SK-N-SH treated with all-trans-retinoic acid at 6 μM for 48 hours (cell line): ENCODE measurements around the gene VWA3A.

Experiments
- ATAC-seq: fragments of 200-7000 bp; cut with Tn5 transposase; 3 replicates; pipeline ENCODE4 v1.9.1; 2020; ENCODE audit warnings: mild to moderate bottlenecking, moderate library complexity
- ARNTL ChIP-seq: fragments of 450-650 bp; formaldehyde crosslinking; IDR thresholded peaks from 2 replicates; pipeline ENCODE4 v1.5.0; 2020; ENCODE audit warnings: low read depth, mild to moderate bottlenecking, moderate library complexity, borderline replicate concordance
- BACH2 ChIP-seq: fragments of 250-450 bp; sonication (Bioruptor Pico); IDR thresholded peaks from 2 replicates; pipeline ENCODE4 v1.9.0; 2021; ENCODE audit warnings: mild to moderate bottlenecking, borderline replicate concordance
- CSDC2 ChIP-seq: fragments of 250-450 bp; sonication (Bioruptor Pico); IDR thresholded peaks from 2 replicates; pipeline ENCODE4 v1.5.0; 2020; ENCODE audit warnings: mild to moderate bottlenecking, moderate library complexity
- ESRRG ChIP-seq: fragments of 250-450 bp; sonication (Bioruptor Pico); IDR thresholded peaks from 2 replicates; pipeline ENCODE4 v1.6.1; 2021; ENCODE audit warnings: mild to moderate bottlenecking
- GLIS3 ChIP-seq: fragments of 250-450 bp; sonication (Bioruptor Pico); IDR thresholded peaks from 2 replicates; pipeline ENCODE4 v1.5.0; 2020; ENCODE audit warnings: mild to moderate bottlenecking, moderate library complexity
- ISL1 ChIP-seq: fragments of 250-450 bp; sonication (Bioruptor Pico); IDR thresholded peaks from 2 replicates; pipeline ENCODE4 v2.1.2; 2022; ENCODE audit warnings: mild to moderate bottlenecking, moderate library complexity
- OSR1 ChIP-seq: fragments of 250-450 bp; sonication (Bioruptor Pico); IDR thresholded peaks from 2 replicates; pipeline ENCODE4 v1.8.0; 2022; ENCODE audit warnings: moderate library complexity, mild to moderate bottlenecking, inconsistent platforms
- PPARA ChIP-seq: fragments of 250-450 bp; sonication (Bioruptor Pico); IDR thresholded peaks from 2 replicates; pipeline ENCODE4 v1.5.0; 2020; ENCODE audit warnings: mild to moderate bottlenecking, borderline replicate concordance
- RARB ChIP-seq: fragments of 250-450 bp; sonication (Bioruptor Pico); IDR thresholded peaks from 2 replicates; pipeline ENCODE4 v1.8.0; 2021; ENCODE audit warnings: mild to moderate bottlenecking, moderate library complexity
- SNAI2 ChIP-seq: fragments of 250-450 bp; sonication (Bioruptor Pico); IDR thresholded peaks from 2 replicates; pipeline ENCODE4 v1.5.0; 2020; ENCODE audit warnings: mild to moderate bottlenecking, moderate library complexity
- TCF4 ChIP-seq: fragments of 250-450 bp; sonication (Bioruptor Pico); IDR thresholded peaks from 2 replicates; pipeline ENCODE4 v1.8.0; 2021; ENCODE audit warnings: mild to moderate bottlenecking, moderate library complexity, borderline replicate concordance
- TOX ChIP-seq: fragments of 250-450 bp; sonication (Bioruptor Pico); IDR thresholded peaks from 2 replicates; pipeline ENCODE4 v1.8.0; 2021; ENCODE audit warnings: mild to moderate bottlenecking, moderate library complexity, borderline replicate concordance
- ZC3H10 ChIP-seq: fragments of 250-450 bp; sonication (Bioruptor Pico); IDR thresholded peaks from 2 replicates; pipeline ENCODE4 v1.5.1; 2021; ENCODE audit warnings: mild to moderate bottlenecking, moderate library complexity
- ZFP3 ChIP-seq: fragments of 250-450 bp; sonication (Bioruptor Pico); IDR thresholded peaks from 2 replicates; pipeline ENCODE4 v1.5.0; 2020; ENCODE audit warnings: mild to moderate bottlenecking, moderate library complexity
- ZNF565 ChIP-seq: fragments of 450-650 bp; formaldehyde crosslinking; conservative IDR thresholded peaks from 2 replicates; pipeline ENCODE4 v1.5.0; 2020; ENCODE audit warnings: low read depth, mild to moderate bottlenecking, moderate library complexity
- ZNF70 ChIP-seq: fragments of 450-650 bp; formaldehyde crosslinking; IDR thresholded peaks from 2 replicates; pipeline ENCODE4 v1.5.0; 2020; ENCODE audit warnings: mild to moderate bottlenecking, moderate library complexity
- ZNF8 ChIP-seq: fragments of 450-650 bp; formaldehyde crosslinking; IDR thresholded peaks from 2 replicates; pipeline ENCODE4 v1.5.0; 2020; ENCODE audit warnings: mild to moderate bottlenecking, moderate library complexity
- TF ChIP-seq, protein P1 (sequence below): fragments of 250-450 bp; sonication (Bioruptor Pico); IDR thresholded peaks from 2 replicates; pipeline ENCODE4 v1.8.0; 2020; ENCODE audit warnings: mild to moderate bottlenecking, moderate library complexity, borderline replicate concordance
- TF ChIP-seq, protein P2 (sequence below): fragments of 250-450 bp; sonication (Bioruptor Pico); IDR thresholded peaks from 2 replicates; pipeline ENCODE4 v1.5.0; 2020; ENCODE audit warnings: mild to moderate bottlenecking, moderate library complexity
- TF ChIP-seq, protein P3 (sequence below): fragments of 250-450 bp; sonication (Bioruptor Pico); IDR thresholded peaks from 2 replicates; pipeline ENCODE4 v1.5.1; 2020; ENCODE audit warnings: low read depth, mild to moderate bottlenecking, moderate library complexity
- TF ChIP-seq, protein P4 (sequence below): fragments of 250-450 bp; sonication (Bioruptor Pico); IDR thresholded peaks from 2 replicates; pipeline ENCODE4 v1.8.0; 2021; ENCODE audit warnings: low read depth, mild to moderate bottlenecking, moderate library complexity, borderline replicate concordance
- TF ChIP-seq, protein P5 (sequence below): fragments of 250-450 bp; sonication (Bioruptor Pico); IDR thresholded peaks from 2 replicates; pipeline ENCODE4 v1.5.1; 2021; ENCODE audit warnings: mild to moderate bottlenecking, moderate library complexity

Gene VWA3A

DNA sequence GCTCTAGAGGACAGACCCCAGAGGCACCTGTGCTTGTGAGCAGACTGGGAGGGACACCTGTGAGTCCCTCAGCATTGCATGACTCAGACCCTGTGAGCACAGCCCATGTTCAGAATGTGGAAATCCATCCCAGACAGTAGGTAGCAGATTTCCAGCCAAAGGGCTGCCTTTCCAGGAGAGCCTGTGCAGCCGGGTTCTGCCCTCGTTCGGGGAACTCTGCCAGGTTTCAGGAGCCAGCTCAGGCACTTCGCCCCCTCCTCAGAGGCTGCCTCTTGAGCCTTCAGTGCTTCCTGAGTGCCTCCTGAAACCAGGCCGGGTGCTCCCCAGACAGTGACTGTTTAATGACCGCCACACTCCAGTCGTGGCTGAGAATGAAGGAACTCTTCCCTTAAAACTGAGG is 46.7 kb downstream of the VWA3A start (continued):
- no peak for TF ChIP-seq ISL1
- TF ChIP-seq, protein P1, sequence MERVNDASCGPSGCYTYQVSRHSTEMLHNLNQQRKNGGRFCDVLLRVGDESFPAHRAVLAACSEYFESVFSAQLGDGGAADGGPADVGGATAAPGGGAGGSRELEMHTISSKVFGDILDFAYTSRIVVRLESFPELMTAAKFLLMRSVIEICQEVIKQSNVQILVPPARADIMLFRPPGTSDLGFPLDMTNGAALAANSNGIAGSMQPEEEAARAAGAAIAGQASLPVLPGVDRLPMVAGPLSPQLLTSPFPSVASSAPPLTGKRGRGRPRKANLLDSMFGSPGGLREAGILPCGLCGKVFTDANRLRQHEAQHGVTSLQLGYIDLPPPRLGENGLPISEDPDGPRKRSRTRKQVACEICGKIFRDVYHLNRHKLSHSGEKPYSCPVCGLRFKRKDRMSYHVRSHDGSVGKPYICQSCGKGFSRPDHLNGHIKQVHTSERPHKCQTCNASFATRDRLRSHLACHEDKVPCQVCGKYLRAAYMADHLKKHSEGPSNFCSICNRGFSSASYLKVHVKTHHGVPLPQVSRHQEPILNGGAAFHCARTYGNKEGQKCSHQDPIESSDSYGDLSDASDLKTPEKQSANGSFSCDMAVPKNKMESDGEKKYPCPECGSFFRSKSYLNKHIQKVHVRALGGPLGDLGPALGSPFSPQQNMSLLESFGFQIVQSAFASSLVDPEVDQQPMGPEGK: no peak
- no peak for TF ChIP-seq CSDC2 (CRISPR knock-in tag)
- TF ChIP-seq RARB (CRISPR knock-in tag): no peak
- TF ChIP-seq TOX (CRISPR knock-in tag): no peak
- TF ChIP-seq BACH2 (CRISPR knock-in tag): no peak
- TF ChIP-seq GLIS3 (CRISPR knock-in tag): no peak
- no peak for TF ChIP-seq ZFP3

DNA sequence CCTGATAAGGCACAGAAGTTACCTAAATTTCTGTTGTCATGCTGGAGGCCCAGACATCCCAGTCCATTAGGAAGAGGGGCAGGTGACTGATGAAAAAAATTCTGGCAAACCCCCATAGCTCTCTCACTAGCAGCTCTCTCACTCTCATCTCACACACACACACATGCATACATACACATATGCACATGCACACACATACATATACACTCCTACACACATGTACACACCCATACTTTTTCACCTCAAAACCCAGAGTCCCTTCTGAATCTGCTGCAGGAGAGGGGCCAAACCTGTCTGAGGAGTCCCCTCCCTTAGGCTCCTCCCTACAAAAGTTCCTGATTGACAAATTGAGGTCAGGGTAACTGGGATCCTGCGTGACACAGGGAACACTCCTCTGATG is 47.4 kb downstream of the VWA3A start:
- ATAC-seq: no peak

More for the DNA sequence above, 47.4 kb downstream of the VWA3A start:
- TF ChIP-seq GLIS3 (CRISPR knock-in tag): no peak
- no peak for TF ChIP-seq ESRRG (CRISPR knock-in tag)
- TF ChIP-seq ZC3H10 (CRISPR knock-in tag): no peak
- TF ChIP-seq, protein P2, sequence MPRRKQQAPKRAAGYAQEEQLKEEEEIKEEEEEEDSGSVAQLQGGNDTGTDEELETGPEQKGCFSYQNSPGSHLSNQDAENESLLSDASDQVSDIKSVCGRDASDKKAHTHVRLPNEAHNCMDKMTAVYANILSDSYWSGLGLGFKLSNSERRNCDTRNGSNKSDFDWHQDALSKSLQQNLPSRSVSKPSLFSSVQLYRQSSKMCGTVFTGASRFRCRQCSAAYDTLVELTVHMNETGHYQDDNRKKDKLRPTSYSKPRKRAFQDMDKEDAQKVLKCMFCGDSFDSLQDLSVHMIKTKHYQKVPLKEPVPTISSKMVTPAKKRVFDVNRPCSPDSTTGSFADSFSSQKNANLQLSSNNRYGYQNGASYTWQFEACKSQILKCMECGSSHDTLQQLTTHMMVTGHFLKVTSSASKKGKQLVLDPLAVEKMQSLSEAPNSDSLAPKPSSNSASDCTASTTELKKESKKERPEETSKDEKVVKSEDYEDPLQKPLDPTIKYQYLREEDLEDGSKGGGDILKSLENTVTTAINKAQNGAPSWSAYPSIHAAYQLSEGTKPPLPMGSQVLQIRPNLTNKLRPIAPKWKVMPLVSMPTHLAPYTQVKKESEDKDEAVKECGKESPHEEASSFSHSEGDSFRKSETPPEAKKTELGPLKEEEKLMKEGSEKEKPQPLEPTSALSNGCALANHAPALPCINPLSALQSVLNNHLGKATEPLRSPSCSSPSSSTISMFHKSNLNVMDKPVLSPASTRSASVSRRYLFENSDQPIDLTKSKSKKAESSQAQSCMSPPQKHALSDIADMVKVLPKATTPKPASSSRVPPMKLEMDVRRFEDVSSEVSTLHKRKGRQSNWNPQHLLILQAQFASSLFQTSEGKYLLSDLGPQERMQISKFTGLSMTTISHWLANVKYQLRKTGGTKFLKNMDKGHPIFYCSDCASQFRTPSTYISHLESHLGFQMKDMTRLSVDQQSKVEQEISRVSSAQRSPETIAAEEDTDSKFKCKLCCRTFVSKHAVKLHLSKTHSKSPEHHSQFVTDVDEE: no peak
- no peak for TF ChIP-seq ZNF8 (CRISPR knock-in tag)
- TF ChIP-seq, protein P3, sequence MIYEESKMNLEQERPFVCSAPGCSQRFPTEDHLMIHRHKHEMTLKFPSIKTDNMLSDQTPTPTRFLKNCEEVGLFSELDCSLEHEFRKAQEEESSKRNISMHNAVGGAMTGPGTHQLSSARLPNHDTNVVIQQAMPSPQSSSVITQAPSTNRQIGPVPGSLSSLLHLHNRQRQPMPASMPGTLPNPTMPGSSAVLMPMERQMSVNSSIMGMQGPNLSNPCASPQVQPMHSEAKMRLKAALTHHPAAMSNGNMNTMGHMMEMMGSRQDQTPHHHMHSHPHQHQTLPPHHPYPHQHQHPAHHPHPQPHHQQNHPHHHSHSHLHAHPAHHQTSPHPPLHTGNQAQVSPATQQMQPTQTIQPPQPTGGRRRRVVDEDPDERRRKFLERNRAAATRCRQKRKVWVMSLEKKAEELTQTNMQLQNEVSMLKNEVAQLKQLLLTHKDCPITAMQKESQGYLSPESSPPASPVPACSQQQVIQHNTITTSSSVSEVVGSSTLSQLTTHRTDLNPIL (CRISPR knock-in tag): no peak
- TF ChIP-seq, protein P4, sequence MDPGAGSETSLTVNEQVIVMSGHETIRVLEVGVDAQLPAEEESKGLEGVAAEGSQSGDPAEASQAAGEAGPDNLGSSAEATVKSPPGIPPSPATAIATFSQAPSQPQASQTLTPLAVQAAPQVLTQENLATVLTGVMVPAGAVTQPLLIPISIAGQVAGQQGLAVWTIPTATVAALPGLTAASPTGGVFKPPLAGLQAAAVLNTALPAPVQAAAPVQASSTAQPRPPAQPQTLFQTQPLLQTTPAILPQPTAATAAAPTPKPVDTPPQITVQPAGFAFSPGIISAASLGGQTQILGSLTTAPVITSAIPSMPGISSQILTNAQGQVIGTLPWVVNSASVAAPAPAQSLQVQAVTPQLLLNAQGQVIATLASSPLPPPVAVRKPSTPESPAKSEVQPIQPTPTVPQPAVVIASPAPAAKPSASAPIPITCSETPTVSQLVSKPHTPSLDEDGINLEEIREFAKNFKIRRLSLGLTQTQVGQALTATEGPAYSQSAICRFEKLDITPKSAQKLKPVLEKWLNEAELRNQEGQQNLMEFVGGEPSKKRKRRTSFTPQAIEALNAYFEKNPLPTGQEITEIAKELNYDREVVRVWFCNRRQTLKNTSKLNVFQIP: no peak
- no peak for TF ChIP-seq ARNTL (CRISPR knock-in tag)
- TF ChIP-seq, protein P1: no peak
- TF ChIP-seq OSR1: no peak
- no peak for TF ChIP-seq SNAI2
- no peak for TF ChIP-seq PPARA (CRISPR knock-in tag)
- TF ChIP-seq ZNF70 (CRISPR knock-in tag): no peak
- TF ChIP-seq, protein P5, sequence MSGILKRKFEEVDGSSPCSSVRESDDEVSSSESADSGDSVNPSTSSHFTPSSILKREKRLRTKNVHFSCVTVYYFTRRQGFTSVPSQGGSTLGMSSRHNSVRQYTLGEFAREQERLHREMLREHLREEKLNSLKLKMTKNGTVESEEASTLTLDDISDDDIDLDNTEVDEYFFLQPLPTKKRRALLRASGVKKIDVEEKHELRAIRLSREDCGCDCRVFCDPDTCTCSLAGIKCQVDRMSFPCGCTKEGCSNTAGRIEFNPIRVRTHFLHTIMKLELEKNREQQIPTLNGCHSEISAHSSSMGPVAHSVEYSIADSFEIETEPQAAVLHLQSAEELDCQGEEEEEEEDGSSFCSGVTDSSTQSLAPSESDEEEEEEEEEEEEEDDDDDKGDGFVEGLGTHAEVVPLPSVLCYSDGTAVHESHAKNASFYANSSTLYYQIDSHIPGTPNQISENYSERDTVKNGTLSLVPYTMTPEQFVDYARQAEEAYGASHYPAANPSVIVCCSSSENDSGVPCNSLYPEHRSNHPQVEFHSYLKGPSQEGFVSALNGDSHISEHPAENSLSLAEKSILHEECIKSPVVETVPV (CRISPR knock-in tag): no peak
- no peak for TF ChIP-seq RARB (CRISPR knock-in tag)
- TF ChIP-seq CSDC2 (CRISPR knock-in tag): no peak
- TF ChIP-seq TCF4 (CRISPR knock-in tag): no peak
- TF ChIP-seq TOX (CRISPR knock-in tag): no peak
- no peak for TF ChIP-seq ZNF565 (CRISPR knock-in tag)
